DMS79 (cell line): ENCODE results near the gene METTL16.
"Not testable (repeated sequence)": the region's sequence is repeated elsewhere in the genome, so short reads cannot be mapped to it uniquely, and the experiment has no call there.

Experiments
- DNase-seq: peaks from one replicate; lab custom pipeline; 2025; lab: John Stamatoyannopoulos, UW

The METTL16 gene

DNA sequence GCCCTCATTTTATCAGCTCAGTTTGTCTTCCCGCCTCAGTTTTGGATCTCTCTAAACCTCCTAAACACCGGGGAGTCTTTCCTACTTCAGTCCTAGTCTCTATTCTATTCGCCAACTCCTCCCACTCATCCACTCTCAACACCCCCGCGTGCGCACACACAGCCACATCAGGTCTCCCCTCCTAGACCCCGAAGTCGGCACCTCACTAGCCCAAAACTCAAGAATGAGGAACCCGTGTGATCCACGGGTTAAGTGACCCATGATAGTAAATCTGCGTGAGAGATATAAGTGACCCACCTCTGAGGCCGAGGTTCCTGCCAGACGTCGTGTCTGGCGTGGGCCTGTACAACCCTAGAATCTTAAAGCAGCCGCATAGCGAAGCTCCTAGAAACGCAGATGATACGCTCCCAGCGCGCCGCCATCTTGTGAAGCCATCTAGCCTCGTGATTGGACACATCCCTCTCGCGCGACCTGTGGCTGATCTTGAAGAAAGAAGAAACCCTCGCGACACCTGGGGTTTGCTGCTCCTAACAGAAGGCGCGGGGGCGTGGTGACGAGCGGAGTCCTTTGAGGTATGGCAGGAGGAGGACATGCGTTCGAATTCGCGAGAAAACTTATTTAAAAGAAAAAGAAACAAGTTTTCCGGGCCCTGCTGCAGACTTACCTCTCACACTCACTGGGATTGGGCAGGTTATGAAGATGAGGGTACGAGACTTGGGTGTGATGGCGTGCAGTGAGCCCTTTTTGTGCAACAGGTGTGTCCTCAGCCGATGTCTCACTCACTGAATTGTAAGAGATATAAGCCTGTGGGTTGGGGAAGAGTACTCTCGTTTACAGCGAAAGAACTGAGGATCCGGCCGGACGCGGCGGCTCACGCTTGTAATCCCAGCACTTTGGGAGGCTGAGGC, at the start of gene METTL16:
Gene METTL16 (minus strand): TSS at position 427 of the 908 bp plus-strand sequence. CDS start 9,557 bp downstream, outside the sequence.
- DNase-seq, result peak; percentile 99

GRCh38 chr17:2560658-2561057, 49.0 kb upstream of the METTL16 start:
- DNase-seq, result no peak

DNA sequence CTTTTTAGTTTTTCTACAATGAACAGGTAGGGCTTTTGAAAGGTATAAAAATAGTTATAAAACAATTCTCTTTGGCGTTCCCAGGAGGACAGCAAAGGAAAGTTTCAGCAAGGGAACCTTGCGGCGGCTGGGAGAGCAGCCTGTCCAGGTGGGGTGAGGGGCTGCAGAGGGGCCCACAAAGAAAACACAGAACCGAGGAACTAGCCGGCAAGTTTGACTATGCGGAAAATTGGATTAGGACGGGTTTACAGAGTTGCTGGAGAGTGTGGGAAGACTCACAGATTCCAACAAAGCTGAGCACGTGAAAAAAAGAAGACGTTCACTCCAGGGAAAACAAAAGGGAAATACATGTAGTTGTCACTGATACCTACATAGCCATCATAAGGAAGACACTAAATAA, 40.2 kb upstream of the METTL16 start:
- no peak for DNase-seq

- no peak for DNase-seq
Measured at GRCh38 chr17:2551493-2551892, 39.8 kb upstream of the METTL16 start.

DNA sequence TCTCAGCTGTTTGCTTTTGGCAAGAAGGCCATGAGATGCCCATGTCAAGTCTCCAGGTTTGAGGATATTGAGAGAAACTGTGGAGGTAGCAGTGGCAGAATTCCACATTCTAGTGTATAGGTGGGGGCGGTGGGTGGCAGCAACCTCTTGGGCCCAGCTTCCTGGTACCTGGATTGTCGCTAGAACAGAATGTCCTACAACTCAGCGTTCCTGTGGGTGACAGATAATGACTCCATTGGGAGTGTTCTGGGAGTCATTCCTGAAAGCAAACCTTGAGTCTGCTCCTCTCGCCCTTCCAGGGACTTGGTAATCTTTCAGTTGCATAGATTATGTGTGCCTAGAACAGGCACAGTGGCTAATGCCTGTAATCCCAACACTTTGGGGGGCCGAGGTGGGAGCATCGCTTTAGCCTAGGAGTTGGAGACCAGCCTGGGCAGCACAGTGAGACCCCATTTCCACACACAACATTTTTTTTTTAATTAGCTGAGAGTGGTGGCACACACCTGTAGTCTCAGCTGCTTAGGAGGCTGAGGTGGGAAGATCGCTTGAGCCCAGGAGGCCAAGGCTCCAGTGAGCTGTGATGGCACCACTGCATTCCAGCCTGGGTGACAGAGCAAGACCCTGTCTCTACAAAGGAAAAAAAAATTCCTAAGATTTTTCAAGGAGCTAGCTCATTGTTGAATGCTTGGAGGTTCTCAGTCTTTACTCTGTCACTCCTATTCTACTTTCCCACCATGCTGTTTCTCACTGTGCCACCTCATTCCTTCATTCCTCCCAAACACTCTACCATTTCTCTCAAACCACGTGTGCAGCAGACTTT, 37.9 kb upstream of the METTL16 start:
- DNase-seq, result no peak

DNA sequence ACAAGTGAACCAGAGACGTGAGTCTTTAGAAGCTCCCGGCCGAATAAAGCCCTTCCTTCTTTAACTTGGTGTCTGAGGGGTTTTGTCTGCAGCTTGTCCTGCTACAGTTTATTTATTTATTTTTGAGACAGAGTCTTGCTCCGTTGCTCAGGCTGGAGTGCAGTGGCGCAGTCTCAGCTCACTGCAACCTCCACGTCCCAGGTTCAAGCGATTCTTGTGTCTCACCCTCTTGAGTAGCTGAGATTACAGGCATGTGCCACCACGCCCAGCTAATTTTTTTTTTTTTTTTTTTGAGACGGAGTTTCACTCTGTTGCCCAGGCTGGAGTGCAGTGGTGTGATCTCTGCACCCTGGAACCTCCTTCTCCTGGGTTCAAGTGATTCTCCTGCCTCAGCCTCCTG, 36.3 kb upstream of the METTL16 start:
- not testable (repeated sequence) for DNase-seq

GRCh38 chr17:2547176-2547575, 35.5 kb upstream of the METTL16 start:
- DNase-seq, result no peak

- no peak for DNase-seq
Measured at GRCh38 chr17:2545393-2545792, 33.7 kb upstream of the METTL16 start.

- no peak for DNase-seq
Measured at GRCh38 chr17:2542456-2542855, 30.8 kb upstream of the METTL16 start.

DNA sequence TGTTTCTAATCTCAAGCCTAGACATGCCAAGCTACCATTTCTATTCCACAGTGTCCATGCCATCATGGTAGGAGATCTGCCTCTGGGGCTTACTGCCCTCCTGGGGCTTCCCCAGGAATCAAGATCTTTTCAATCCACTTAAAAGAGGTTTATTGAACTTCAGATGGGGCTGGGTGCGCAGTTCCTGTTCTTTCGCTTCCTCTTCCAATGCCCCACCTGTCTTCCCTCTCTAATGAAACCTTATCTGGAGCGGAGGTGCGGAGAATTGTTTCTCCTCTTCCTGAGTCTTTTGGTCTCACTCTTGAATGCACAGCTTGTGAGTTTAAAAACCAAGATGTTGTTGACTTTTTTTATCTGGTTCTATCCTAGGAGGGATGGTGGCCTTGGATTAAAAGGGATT, 30.4 kb upstream of the METTL16 start:
- DNase-seq, result no peak

- DNase-seq, result not testable (repeated sequence)
Measured at GRCh38 chr17:2537579-2537978, 25.9 kb upstream of the METTL16 start.

GRCh38 chr17:2532146-2532720, 20.5 kb upstream of the METTL16 start:
- no peak for DNase-seq

- DNase-seq, result not testable (repeated sequence)
Measured at GRCh38 chr17:2531243-2531954, 19.7 kb upstream of the METTL16 start.

DNA sequence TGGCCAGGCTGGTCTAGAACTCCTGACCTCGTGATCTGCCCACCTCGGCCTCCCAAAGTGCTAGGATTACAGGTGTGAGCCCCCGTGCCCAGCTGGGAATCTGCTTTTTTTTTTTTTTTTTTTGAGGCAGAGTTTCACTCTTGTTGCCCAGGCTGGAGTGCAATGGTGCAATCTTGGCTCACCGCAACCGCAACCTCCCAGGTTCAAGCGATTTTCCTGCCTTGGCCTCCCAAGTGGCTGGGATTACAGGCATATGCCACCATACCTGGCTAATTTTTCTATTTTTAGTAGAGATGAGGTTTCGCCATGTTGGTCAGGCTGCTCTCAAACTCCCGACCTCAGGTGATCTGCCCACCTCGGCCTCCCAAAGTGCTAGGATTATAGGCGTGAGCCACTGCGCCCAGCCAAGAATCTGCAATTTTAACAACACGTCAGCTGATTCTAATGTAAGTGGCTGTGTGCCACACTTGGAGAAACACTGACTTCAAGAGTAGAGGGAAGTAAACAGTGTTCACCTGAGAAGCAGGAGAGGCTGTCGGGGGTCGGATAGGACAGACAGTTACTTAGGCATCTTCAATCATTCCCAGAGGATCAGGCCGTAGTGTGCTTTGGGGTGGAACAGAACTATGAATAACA, 10.2 kb upstream of the METTL16 start:
- DNase-seq, result not testable (repeated sequence)

- DNase-seq, result no peak
Measured at GRCh38 chr17:2521257-2521656, 9.6 kb upstream of the METTL16 start.

GRCh38 chr17:2517539-2517938, 5.9 kb upstream of the METTL16 start:
- DNase-seq, result no peak

GRCh38 chr17:2511138-2511461, 588 bp downstream of the METTL16 start:
- no peak for DNase-seq

- DNase-seq, result no peak
Measured at GRCh38 chr17:2510559-2510958, 1.1 kb downstream of the METTL16 start.

GRCh38 chr17:2508035-2508434, 3.7 kb downstream of the METTL16 start:
- no peak for DNase-seq

- not testable (repeated sequence) for DNase-seq
Measured at GRCh38 chr17:2507015-2507414, 4.7 kb downstream of the METTL16 start.

- DNase-seq, result no peak
Measured at GRCh38 chr17:2503627-2504026, 8.1 kb downstream of the METTL16 start.
